ENCODE results near the gene KCNQ5.

DNA sequence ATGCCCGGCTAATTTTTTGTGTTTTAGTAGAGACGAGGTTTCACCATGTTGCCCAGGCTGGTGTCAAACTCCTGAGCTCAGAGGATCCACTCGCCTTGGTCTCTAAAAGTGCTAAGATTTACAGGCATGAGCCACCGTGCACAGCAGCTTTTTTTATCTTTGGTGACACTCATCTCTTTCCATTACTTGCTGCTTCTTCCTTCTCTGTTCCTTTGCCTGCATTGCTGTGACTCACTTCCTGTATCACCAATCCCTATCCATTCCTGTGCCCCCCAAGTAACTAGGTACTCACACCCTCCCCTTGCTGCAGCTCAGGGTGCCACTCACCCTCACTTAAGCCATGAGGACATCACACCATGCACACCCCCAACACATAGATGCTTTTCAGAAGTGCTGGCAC lies 578.9 kb downstream of the KCNQ5 start:
- TF ChIP-seq, protein P1, sequence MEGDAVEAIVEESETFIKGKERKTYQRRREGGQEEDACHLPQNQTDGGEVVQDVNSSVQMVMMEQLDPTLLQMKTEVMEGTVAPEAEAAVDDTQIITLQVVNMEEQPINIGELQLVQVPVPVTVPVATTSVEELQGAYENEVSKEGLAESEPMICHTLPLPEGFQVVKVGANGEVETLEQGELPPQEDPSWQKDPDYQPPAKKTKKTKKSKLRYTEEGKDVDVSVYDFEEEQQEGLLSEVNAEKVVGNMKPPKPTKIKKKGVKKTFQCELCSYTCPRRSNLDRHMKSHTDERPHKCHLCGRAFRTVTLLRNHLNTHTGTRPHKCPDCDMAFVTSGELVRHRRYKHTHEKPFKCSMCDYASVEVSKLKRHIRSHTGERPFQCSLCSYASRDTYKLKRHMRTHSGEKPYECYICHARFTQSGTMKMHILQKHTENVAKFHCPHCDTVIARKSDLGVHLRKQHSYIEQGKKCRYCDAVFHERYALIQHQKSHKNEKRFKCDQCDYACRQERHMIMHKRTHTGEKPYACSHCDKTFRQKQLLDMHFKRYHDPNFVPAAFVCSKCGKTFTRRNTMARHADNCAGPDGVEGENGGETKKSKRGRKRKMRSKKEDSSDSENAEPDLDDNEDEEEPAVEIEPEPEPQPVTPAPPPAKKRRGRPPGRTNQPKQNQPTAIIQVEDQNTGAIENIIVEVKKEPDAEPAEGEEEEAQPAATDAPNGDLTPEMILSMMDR (IDR thresholded peaks at IDR 0.05): no peak
- TF ChIP-seq POLR2A (IDR thresholded peaks at IDR 0.05): no peak
